ENCODE results near the gene EPB41L5.
A peak's percentile ranks its signal among the peaks of the same experiment; 100 is the strongest.
"Not testable (repeated sequence)": the region's sequence is repeated elsewhere in the genome, so short reads cannot be mapped to it uniquely, and the experiment has no call there.

The EPB41L5 gene

DNA sequence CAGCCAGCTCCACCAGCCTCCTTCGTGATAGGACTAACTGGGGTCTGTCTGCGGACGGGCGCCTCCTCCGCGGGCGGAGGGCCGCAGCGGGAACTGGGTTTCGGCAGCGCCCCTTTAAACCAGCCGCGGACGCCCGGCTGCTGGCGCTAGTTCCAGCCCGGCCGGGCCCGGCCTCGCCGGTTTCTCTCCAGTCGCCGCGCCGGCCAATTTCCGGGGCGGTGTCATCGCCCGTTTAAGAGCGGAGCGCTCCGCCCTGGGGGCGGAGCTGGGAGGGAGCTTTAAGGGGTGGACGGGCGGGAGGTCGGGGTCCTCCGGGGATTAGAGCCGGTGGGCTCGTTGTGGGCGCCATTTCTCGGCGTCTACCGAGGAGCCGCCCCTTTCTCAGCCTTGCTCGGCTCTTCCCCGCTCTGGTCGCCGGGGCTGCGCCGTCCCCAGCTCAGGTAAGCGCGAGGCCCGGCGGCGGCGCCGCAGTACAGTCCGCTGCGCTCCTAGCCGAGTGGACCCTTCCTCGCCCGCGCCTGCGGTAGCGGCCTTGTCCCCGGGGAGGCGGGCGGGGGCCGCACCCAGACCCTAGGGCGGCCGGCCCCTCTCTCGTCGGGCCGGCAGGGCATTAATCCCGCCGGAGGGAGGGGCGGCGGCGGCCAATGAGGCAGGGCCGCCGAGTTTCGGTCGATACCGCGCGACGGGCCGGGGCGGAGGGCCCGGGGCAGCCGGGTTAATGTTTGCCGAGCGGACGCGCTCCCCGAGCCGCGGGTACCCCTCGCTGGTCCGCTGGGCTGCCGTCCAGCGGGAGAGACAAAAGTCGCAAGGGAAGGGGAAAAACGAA is at the start of gene EPB41L5:
TSS of gene EPB41L5 (plus strand) at position 307 of the 826 bp plus-strand sequence. CDS start 6,008 bp downstream, outside the sequence.
- peak; percentile 75 to 77 for DNase-seq

DNA sequence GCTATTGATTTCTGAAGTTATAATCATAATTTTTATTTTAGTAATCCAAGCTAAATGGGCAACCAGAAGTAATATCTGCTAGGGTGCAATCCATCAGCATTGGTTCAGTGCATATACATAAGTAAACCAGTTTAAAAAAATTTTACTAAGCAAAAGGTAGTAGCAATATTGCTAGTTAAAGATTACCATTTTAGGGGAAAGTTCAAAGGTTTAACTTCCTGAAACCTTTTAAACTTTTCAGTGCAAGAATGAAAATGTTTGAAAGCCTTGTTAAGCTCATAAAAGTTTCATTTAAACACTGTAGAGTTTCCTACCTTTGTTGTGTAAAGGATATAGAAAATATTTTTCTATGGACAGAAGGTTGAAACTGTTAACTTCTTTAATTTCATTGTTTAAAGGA is 31.0 kb upstream of the EPB41L5 start:
- no peak for DNase-seq

DNA sequence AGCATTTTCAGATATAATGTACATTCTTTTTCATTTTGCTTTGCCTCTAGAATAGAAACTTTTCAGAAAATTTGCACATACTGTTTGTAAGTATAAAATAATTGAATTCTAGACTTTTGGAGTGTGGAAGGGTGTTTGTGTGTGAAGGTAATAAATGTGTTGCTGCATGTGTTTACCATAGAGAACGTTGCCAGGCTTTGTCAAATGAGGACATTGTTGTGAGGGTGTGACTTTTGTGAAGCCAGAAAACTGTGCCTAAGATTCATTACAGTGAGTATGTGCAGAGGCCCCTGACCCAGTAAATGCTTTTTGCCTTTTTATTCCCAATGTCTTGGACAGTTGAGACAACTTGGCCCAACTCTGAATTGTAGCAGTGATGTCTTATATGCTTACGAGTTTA is 30.4 kb upstream of the EPB41L5 start:
- DNase-seq: no peak

DNA sequence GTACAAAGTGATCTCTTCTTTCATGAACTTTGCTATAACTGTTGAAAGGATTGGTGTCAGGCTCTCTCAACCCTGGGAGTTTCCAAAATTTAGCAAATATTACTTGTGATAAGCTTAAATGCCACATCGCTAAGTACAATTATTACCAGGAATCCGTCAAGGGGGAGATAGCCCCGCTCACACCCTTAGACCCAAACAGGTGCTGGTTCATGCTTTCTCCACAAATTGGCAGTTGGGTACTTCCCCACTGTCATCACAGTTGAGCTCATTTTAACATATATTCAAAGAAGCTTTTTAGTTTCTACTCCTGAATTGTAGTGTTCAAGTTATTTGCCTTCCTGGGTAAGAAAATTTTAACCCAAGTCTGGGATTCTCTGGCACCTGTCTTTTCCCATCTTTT is 29.8 kb upstream of the EPB41L5 start:
- no peak for DNase-seq

DNA sequence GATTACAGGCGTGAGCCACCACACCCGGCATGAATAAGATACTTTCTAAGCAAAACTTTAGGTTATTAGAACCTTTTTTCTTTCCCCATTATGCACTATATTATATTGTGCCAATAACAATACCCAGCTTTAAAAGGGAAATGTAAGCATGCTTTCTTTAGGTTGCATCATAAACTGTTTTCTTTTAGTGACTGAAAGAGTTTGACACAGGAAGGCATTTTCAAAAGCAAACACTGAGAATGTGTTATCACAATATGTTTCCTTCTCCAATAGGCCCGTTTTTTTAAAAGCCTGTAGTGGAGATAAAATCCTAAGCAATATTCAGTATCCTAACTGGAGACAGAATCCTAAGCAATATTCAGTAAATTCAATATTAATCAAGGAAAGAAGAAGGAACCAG is 16.7 kb upstream of the EPB41L5 start:
- no peak for DNase-seq

DNA sequence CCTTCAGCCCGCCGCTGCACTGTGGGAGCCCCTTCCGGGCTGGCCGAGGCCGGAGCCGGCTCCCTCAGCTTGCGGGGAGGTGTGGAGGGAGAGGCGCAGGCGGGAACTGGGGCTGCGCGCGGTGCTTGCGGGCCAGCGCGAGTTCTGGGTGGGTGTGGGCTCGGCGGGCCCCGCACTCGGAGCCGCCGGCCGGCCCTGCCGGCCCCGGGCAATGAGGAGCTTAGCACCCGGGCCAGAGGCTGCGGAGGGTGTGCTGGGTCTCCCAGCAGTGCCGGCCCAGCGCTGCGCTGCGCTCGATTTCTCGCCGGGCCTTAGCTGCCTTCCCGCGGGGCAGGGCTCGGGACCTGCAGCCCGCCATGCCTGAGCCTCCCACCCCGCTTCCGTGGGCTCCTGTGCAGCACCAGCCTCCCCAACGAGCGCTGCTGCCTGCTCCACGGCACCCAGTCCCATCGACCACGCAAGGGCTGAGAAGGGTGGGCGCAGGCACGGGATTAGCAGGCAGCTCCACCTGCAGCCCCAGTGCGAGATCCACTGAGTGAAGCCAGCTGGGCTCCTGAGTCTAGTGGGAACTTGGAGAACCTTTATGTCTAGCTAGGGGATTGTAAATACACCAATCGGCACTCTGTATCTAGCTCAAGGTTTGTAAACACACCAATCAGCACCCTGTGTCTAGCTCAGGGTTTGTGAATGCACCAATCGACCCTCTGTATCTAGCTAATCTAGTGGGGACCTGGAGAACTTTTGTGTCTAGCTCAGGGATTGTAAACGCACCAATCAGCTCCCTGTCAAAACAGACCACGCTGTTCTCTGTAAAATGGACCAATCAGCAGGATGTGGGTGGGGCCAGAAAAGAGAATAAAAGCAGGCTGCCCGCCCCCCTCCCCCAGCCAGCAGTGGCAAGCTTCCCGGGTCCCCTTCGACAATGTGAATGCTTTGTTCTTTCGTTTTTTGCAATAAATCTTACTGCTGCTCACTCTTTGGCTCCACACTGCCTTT is 15.7 kb upstream of the EPB41L5 start:
- not testable (repeated sequence) for DNase-seq

DNA sequence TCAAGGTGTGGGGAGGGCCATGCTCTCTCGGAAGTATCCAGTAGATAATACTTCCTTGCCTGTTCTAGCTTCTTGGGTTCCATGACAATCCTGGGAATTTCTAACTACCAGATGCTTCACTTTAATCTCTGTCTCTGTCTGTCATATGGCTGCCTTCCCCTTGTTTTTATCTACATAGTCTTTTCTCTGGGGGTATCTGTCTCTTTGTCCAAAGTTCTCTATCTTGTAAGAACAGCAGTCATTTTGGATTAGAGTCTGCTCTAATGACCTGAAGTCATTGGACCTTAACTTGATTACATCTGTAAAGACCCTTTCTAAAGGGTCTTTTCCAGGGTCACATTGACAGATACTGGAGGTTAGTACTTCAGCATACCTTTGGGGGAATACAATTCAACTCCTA is 11.4 kb upstream of the EPB41L5 start:
- DNase-seq: no peak

DNA sequence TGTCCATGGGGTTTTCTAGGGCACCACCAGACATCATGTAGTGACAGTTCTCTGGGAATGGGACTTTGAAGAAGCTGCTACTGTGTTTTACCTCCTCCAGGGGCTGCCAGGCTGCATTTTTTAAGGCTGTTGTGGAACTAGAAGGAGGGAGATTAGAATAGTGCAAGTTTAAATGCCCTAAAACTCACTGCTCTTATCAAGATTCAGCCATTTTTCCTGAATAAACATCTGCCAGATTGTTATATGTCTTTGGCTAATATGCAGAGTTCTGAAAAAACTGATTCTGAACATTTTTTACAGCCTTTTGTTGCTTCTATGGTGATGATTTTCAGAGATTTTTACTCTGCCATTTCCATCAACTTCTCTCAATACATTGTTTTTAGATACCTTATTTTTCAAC is 8.6 kb upstream of the EPB41L5 start:
- no peak for DNase-seq

DNA sequence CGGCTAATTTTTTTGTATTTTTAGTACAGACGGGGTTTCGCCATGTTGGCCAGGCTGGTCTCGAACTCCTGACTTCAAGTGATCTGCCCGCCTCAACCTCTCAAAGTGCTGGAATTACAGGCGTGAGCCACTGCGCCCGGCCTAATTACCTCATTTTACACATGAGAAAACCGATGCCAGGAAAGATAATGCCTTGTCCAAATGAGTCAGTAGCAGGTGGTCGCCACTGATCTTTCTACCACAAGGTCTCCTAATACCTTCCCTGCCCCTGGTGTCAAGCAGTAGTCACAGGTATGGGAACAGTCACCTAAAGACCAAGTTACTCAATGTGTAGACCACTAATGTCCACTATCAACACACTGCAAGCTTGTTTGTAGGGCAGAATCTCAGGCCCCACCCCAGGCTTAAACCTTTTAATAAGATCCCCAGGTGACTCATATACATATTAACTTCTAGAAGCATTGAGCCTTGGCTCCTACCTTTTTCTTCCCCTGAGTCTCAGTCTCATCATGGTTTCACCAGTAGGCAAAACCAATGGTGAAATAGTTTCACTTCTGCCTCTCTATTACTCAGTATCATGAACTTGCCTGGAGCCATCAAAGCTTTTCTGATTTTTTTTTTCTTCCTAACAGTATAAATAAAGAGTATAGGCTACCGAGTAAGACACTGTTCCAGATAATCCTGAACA is 6.9 kb upstream of the EPB41L5 start:
- no peak for DNase-seq

DNA sequence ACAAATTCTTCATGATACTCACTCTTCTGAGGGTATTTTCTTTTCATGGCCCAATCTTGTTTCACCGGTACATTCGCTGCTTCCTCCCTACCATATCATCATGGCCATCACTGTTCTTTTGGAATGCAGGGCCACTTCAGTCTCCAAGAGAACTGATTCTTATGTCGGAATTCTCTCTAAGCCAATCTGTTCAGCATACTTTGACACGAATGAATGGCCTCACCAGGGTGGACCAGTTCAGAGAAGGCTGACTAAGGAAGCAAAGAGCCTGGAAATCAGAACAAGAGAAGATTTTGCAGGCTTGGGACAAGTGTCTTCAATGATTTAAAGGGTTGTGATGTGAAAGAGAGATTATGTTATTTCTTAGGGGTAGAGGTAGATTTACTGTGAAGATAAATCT is 5.0 kb upstream of the EPB41L5 start:
- no peak for DNase-seq

DNA sequence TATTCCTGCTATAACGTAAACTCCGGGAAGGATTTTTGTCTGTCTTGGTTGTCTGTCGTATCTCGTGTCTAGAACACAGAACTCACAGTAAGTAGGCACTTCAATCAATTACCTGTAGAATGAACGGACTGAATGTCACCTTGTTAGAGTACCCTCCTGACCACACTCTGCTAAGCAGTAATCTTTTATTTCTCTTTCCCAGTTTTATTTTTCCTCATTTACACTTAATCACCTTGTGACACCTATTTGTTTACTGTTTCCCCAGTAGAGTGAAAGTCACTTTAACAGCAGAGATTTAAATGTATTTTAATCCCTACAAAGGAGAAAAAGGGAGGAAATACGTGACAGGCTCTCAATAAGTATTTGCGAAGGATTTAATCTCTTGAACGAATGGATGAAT is 514 bp upstream of the EPB41L5 start:
- no peak for DNase-seq

DNA sequence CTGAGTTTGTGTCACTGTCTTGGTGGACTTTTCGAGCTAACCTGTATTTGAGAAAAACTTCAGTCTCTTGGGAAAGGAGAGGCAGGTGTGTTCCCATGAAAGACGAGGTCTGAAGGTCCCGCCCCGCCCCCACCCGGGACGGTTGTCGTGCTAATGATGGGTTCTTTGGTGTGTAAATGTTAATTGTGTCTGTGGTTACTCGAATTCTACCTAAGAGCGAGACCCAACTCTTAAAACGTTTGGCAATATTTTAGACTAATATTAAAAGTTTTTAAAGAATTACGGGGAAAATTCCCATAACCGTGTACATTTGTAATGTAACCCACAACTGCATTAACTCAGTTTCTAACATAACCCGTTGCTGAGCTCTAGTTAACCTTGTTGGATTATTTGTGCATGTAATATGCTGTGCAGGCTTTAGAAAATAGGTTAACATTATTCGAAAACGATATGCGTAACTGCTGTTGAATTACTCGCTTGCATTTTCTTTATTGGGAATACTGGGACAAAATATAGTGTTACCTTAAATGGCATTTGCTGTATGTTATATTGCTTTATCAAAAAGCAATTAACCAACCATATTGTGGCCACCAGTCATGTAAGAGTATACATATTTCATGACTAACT is 833 bp downstream of the EPB41L5 start:
- DNase-seq: peak in 1 of 2 donors; percentile 1

DNA sequence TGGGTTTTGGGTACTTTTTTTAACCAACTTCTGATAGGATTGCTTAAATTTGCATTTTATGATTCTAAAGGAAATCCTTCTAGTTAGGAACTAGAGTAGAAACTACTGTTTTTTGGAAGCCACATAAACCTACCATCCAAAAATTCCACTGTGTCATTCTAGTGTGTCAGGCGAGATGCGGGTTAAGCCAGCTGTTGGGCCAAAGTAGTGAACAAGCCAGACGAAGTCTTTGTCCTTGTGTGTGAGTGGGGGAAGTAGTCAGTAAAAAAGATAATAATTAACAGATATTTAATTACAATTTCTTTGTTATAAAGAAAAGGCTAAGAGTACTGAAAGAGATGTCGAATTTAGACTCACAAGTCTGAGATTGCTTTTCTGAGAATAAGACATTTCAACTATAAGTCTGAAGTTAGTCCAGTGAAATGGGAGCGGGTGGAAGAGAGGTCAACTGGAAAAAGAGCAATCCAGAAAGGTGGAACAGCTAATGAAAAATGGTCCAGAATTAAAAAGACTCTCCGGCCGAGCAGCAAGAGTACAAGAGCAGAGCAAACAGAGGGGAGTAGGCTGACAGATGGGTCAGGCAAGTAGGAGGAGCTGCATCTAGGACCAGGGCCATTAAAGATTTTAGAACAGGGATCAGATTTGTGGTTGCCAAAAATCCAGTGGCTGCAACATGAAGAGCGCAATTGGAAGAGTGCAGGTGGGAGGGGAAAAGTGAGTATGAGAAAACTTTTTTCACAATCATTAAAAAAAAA is 1.5 kb downstream of the EPB41L5 start:
- DNase-seq: no peak

DNA sequence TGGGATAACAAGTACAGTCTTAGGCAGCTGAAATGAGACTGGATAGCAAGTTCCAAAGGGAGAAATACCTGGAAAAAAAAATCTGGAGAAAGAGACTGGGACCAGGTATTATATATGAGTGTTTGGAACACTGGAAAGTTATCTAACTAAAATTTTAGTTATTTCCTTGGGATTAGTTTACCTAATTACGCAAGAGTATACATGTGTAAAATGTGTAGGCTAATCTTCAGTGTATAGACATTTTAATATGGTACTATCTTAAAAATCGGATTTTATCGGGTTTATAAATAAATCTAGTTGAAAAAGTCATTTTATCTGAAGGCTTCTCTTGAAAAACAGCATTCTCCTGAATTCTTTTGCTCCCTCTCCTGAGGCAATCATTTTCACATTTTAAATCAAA is 3.9 kb downstream of the EPB41L5 start:
- DNase-seq: no peak

DNA sequence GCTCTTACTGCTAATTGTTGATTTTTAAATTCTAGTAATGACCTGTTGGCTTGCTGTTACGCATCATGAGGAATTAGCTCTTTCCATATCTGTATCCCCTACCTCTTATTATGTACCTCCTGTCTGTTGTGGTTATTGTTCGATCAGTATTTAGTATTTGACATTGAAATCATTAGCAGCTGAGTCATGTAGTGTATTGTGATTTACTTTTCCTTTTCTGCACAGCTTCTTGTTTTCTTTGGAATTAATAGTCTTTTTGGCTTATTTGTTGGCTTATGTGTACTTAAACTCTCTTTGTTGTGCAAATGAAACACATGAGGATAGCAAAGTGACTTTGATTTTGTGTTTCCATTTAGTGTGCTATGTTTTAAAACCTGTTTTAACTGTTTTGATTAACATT is 4.3 kb downstream of the EPB41L5 start:
- no peak for DNase-seq

DNA sequence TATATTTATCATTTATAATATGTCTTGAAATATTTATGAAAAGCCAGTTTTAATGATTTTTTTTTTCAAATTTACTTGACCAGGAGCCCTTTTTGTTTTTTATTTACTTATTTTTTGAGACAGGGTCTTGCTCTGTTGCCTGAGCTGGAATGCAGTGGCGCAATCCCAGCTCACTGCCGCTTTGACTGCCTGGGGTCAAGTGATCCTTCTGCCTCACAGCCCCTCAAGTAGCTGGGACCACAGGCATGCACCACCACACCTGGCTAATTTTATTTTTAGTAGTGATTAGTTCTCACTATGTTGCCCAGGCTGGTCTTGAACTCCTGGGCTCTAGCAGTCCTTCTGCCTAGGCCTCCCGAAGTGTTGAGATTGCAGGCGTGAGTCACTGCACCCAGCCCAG is 5.7 kb downstream of the EPB41L5 start:
- DNase-seq: no peak

DNA sequence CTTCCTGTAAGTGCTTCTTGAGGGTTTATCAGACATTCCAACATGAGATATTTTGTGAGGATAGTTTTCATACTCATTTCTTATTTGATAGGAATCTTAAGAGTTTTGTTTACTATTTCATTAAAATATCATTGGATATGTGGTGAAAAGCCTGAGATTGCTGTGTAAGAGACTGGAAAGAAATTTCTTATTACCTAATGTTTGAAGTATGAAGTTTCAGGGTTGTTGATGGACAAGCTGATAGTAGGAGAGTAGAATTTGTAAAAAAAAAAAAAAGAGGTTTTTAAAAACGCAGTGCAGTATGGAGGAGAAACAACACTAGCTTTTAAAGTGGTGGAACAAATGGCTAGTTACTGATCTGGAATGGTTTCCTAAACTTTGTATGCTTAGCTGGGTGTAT is 7.7 kb downstream of the EPB41L5 start:
- no peak for DNase-seq

DNA sequence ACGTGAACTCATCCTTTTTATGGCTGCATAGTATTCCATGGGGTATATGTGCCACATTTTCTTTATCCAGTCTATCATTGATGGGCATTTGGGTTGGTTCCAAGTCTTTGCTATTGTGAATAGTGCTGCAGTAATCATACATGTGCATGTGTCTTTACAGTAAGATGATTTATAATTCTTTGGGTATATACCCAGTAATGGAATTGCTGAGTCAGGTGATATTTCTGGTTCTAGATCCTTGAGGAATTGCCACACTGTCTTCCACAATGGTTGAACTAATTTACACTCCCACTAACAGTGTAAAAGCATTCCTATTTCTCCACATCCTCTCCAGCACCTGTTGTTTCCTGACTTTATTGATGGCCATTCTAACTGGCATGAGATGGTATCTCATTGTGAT is 9.6 kb downstream of the EPB41L5 start:
- DNase-seq: not testable (repeated sequence)

DNA sequence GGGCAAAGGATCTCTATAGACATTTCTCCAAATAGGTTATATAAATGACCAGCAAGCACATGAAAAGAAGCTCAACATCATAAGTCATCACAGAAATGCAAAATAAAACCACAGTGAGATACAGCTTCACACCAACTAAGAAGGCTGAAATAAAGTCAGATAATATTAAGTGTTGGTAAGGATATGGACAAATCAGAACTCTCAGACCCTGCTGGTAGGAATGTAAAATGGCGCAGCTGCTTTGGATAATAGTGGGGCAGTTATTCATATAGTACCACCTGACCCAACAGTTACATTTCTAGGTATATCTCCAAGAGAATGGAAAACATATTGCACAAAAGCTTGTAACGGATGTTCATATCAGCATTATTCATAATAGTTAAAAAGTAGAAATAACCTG is 14.0 kb downstream of the EPB41L5 start:
- no peak for DNase-seq

DNA sequence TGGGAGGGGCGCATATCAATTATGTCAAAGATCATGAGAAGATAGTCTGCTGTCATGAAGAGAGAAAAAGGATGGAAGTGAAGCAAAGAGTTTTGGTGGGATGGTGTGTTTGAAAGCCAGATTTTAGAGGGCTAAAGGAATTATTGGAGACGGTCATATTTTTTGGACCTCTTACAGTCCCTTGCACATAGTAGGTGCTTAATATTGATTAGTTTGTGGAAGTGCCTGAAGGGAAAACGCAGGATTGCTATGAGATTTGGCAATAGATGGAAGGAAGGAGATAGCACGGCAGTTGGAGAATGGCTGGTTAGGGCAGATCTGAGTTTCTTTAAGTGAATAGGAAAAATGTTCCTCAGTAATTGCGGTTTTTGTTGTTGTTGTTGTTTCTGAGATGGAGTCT is 15.9 kb downstream of the EPB41L5 start:
- DNase-seq: no peak

DNA sequence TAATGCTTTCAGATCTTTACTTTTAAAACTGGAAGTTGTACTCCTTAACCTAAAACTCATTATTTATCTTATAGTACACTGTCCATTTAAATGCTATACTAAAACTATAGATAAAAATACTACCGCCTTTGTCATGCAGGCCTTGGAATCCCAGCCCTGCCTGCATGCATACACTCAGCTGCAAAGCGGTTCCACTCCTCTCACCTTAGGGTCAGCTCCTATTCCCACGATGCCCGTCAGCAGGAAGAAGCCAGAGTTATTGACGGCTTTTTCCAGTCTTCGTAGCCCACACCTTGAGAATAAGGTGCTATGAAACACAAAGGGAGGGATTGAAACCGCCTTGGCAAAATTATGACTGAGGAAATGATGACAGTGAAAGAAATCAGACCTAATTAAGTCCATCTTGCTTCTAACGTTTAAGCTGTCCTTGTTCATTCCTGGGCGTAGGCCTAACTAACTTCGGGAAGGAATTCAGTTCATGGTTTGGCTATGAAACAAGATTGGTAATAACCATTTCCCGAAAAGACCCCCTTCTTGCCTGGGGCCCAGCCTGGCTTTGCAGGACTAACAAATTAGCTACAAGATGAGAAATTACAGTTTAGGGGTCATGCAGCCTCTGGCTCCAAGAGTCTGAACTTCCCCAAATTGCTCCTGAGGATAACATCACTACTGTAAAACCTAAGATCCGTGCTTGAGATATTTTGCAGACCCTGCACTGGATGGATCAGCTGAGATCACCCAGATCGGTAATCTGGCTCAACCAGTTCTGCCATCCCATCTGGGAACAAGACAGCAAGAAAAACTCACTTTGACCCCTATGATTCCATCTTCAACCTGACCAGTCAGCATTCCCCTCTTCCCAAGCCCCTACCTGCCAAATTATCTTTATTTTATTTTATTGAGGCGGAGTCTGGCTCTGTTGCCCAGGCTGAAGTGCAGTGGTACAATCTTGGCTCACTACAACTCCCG is 17.1 kb downstream of the EPB41L5 start:
- no peak for DNase-seq
